ENCODE data around the gene PIP. TPM values are rescaled to one million over a fixed set of nuclear protein-coding genes. Genes with fewer than 3 reads are reported as not detected.
"Not testable (repeated sequence)": the region's sequence is repeated elsewhere in the genome, so short reads cannot be mapped to it uniquely, and the experiment has no call there.

Gene PIP
- total RNA-seq, 1 experiment from 2014 or later: not detected

- DNase-seq (ENCODE audit: low spot score): no peak
- in situ Hi-C loops (cut with HindIII; ENCODE audit: low sequenced_read_pairs): no loop called here
Measured at GRCh38 chr7:143171697-143172096, 39.8 kb downstream of the PIP start.

- in situ Hi-C loops (cut with HindIII; ENCODE audit: low sequenced_read_pairs): no loop called here
- DNase-seq (ENCODE audit: low spot score): no peak
Measured at GRCh38 chr7:143172354-143172753, 40.5 kb downstream of the PIP start.

GRCh38 chr7:143176128-143176527 is 44.3 kb downstream of the PIP start:
- no peak for DNase-seq (ENCODE audit: low spot score)
- in situ Hi-C loops (cut with HindIII; ENCODE audit: low sequenced_read_pairs): no loop called here

DNA sequence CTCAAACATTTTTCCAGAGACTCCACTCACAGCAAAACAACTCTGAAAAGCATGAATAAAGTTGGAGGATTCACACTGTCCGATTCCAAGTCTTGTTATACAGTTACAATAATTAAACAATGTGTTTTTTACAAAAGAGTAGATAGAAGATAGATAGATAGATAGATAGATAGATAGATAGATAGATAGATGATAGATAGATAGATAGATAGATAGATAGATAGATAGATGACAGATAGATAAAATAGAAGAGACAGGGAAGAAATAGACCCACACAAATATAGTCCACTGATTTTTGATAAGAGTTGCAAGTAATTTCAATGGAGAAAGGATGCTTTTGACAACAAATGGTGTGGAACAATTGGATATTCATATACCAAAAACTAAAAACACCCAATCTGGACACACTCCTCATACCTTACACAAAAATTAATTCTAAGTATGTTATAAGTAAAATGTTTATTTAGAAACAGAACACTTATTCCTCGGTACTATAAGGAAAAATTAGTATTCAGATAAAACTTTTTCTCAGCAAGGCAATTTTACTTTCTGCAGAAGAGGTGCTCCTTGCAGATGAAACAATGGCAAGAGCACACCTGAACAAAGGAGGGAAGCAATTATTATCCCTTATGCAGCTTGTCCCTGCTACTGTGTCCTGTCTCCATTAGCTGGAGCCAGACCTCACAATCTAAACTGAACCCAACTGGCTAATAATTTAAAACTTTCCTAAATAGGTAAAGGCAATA is 45.7 kb downstream of the PIP start:
- DNase-seq (ENCODE audit: low spot score): no peak
- in situ Hi-C loops (cut with HindIII; ENCODE audit: low sequenced_read_pairs): no loop called here

- in situ Hi-C loops (cut with HindIII; ENCODE audit: low sequenced_read_pairs); DNase-seq (ENCODE audit: low spot score): not testable (repeated sequence)
Measured at GRCh38 chr7:143180771-143181170, 48.9 kb downstream of the PIP start.

- no peak for DNase-seq (ENCODE audit: low spot score)
- in situ Hi-C loops (cut with HindIII; ENCODE audit: low sequenced_read_pairs): no loop called here
Measured at GRCh38 chr7:143181349-143181748, 49.5 kb downstream of the PIP start.

- DNase-seq (ENCODE audit: low spot score): no peak
- in situ Hi-C loops (cut with HindIII; ENCODE audit: low sequenced_read_pairs): no loop called here
Measured at GRCh38 chr7:143183024-143183423, 51.1 kb downstream of the PIP start, which contains the start of gene TAS2R39. Gene TAS2R39, plus strand, starts transcription at chr7:143183419. Its CDS starts 0 bp downstream, at chr7:143183419.

GRCh38 chr7:143185551-143185950 is 53.7 kb downstream of the PIP start:
- DNase-seq (ENCODE audit: low spot score): no peak
- in situ Hi-C loops (cut with HindIII; ENCODE audit: low sequenced_read_pairs): no loop called here

DNA sequence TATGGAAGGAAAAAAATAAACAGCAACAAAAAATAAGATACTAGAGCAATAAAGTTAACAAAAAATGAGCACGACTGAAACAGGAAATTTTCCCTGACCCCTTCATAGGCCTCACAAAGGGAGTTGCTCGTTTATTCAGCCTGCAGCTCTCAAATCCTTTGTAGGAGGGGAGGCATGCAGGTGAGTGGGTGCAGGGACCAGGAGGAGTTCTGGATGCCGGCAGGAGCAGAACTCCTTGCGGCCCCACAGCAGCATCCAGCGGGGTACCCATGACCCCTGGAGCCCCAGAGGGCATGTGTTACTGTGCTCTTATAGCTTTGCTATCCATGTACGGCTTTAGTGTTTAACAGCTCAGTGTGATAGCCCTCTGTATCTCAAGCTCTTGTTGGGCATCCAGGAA is 57.1 kb downstream of the PIP start:
- in situ Hi-C loops (cut with HindIII; ENCODE audit: low sequenced_read_pairs): no loop called here
- no peak for DNase-seq (ENCODE audit: low spot score)

Other genes with a start within 250 kb of the PIP start
- gene TRPV6, start 246.3 kb upstream of the PIP start, total RNA-seq (2014; rRNA removed; shearing (Covaris generic)): not detected in 2 replicates
- gene TRPV5, start 198.3 kb upstream of the PIP start, total RNA-seq (2014; rRNA removed; shearing (Covaris generic)): not detected in 2 replicates
- not detected in 2 replicates for gene LLCFC1, start 192.6 kb upstream of the PIP start, total RNA-seq (2014; rRNA removed; shearing (Covaris generic))
- gene KEL, start 169.7 kb upstream of the PIP start, total RNA-seq (2014; rRNA removed; shearing (Covaris generic)): not detected in 2 replicates
- not detected in 2 replicates for gene OR9A2, start 104.9 kb upstream of the PIP start, total RNA-seq (2014; rRNA removed; shearing (Covaris generic))
- gene OR6V1, start 79.7 kb upstream of the PIP start, total RNA-seq (2014; rRNA removed; shearing (Covaris generic)): not detected in 2 replicates
- gene TAS2R39, start 51.3 kb downstream of the PIP start, total RNA-seq (2014; rRNA removed; shearing (Covaris generic)): not detected in 2 replicates
- not detected in 2 replicates for gene TAS2R40, start 90.0 kb downstream of the PIP start, total RNA-seq (2014; rRNA removed; shearing (Covaris generic))
- gene GSTK1, start 131.4 kb downstream of the PIP start, total RNA-seq (2014; rRNA removed; shearing (Covaris generic)): 3.2 and 7.0 TPM in 2 replicates
- not detected in 2 replicates for gene TMEM139, start 152.9 kb downstream of the PIP start, total RNA-seq (2014; rRNA removed; shearing (Covaris generic))
- 4.9 and 5.9 TPM in 2 replicates for gene CASP2, start 156.3 kb downstream of the PIP start, total RNA-seq (2014; rRNA removed; shearing (Covaris generic))
- gene CLCN1, start 184.0 kb downstream of the PIP start, total RNA-seq (2014; rRNA removed; shearing (Covaris generic)): not detected in 2 replicates
- 0.06 and 0.31 TPM in 2 replicates for gene FAM131B, start 230.6 kb downstream of the PIP start, total RNA-seq (2014; rRNA removed; shearing (Covaris generic))
- 25.0 and 33.5 TPM in 2 replicates for gene ZYX, start 249.3 kb downstream of the PIP start, total RNA-seq (2014; rRNA removed; shearing (Covaris generic))